ENCODE data around the gene GATA2. TPM values are rescaled to one million over a fixed set of nuclear protein-coding genes. Genes with fewer than 3 reads are reported as not detected.

Gene GATA2
- total RNA-seq, 1 experiment from 2014 or later: 18.6 TPM

DNA sequence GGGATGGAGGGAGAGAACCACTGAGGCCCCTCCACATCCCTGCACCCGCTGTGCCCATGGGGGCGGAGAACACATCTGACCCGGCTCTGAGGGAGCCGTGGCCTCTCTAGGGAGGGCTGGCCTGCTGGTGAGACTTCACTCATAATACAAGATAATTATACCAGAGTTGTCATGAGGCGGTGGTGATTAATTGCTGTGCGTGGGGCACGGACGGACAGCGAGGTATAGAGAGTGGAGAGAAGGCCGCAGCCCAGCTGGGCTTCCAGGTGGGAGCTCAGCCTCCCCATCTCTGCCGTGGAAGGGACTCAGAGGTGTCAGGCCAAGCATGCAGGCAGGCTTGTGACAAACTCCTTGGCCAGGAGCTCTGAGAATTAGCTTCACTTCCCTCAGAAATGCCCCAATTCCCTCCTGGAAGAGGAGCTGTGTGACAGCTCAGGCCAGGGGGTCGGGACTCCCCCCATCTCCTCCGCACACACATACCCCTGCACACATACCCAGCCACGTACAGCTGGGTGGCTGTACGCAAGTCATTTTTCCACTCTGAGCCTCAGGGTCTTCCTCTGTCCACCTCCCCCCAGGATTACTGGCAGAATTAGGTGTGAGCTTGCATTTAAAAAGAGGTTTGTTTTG is 6.0 kb upstream of the GATA2 start (continued):
- TF ChIP-seq CTCF (IDR thresholded peaks at IDR 0.05 in 2 of 3, conservative IDR thresholded peaks at IDR 0.05 in 1 of 3; ENCODE audit: borderline replicate concordance in 1 of 3, insufficient read depth in 1 of 3, low read depth in 2 of 3, low read length in 2 of 3): no peak

- H3K27ac ChIP-seq (ENCODE audit: low read depth, low read length): no peak overlapping the region
- intact Hi-C loops (cut with micrococcal nuclease): loop anchor here (5.0 kb wide), 1 partner anchor 271 kb away; no protein-coding TSS in a partner anchor
- BruUV-seq (replicated peaks): no TSS peak
- RAD21 ChIA-PET (ENCODE audit: low non-redundant PET in 1 of 2, low total read pairs in 2 of 2, uncharacterized antibody in 2 of 2, unreplicated experiment in 2 of 2): no interaction called here
- TF ChIP-seq POLR2A (IDR thresholded peaks at IDR 0.05; ENCODE audit: borderline replicate concordance, extremely low read depth, insufficient read depth, insufficient read length) (no peak), ZNF274 (IDR thresholded peaks at IDR 0.05; ENCODE audit: low read depth, low read length) (no peak), EZH2phosphoT487 (IDR thresholded peaks at IDR 0.05; ENCODE audit: borderline replicate concordance) (no peak), TCF7L2 (IDR thresholded peaks at IDR 0.05; ENCODE audit: borderline replicate concordance, extremely low read depth, insufficient read depth, insufficient read length) (no peak), REST (IDR thresholded peaks at IDR 0.05; ENCODE audit: low read depth) (no peak), EZH2 (IDR thresholded peaks at IDR 0.05) (no peak), SP1 (IDR thresholded peaks at IDR 0.05; ENCODE audit: low read depth) (no peak), MAX (IDR thresholded peaks at IDR 0.05) (no peak), JUND (IDR thresholded peaks at IDR 0.05) (no peak), ATF3 (IDR thresholded peaks at IDR 0.05) (no peak), YY1 (IDR thresholded peaks at IDR 0.05; ENCODE audit: extremely low read depth, insufficient replicate concordance, low read depth, low read length) (no peak), RAD21 (IDR thresholded peaks at IDR 0.05; ENCODE audit: low read depth) (no peak), SRF (IDR thresholded peaks at IDR 0.05; ENCODE audit: low read depth) (no peak), ELF1 (IDR thresholded peaks at IDR 0.05; ENCODE audit: borderline replicate concordance, low read depth) (no peak), EGR1 (IDR thresholded peaks at IDR 0.05; ENCODE audit: low read depth) (no peak), FOSL1 (IDR thresholded peaks at IDR 0.05; ENCODE audit: low read depth) (no peak), POLR2AphosphoS5 (IDR thresholded peaks at IDR 0.05; ENCODE audit: low read depth, low read length) (no peak), CBX3 (IDR thresholded peaks at IDR 0.05; ENCODE audit: low read depth) (no peak)
- no peak overlapping the region for H3K9ac ChIP-seq (ENCODE audit: low read length)
- no peaks in the 10 kb centered on the region for H3K9me3 ChIP-seq (ENCODE audit: control insufficient read depth in 1 of 2, insufficient read depth in 1 of 2, low read depth in 1 of 2, low read length in 2 of 2)
- no peaks in the 10 kb centered on the region for H3K27me3 ChIP-seq (ENCODE audit: insufficient read depth, low read length)
- no peaks in the 10 kb centered on the region for H3K9me2 ChIP-seq (ENCODE audit: insufficient read depth)
- CTCF ChIA-PET: no interaction called here
- no peak for ATAC-seq
- H3K4me2 ChIP-seq (ENCODE audit: low read length): no peak overlapping the region
- peaks cover 7% of the 10 kb centered on the region; the same call in 1 of the 2 replicates for H3K79me2 ChIP-seq (ENCODE audit: insufficient read depth, low read length)
- DNase-seq (ENCODE audit: low read depth, low spot score): no peak
- H3K4me1 ChIP-seq (ENCODE audit: control insufficient read depth in 1 of 2, insufficient read depth in 2 of 2, low read length in 2 of 2): peaks cover 0 to 6% of the 10 kb centered on the region in 2 experiments; a peak in 2 of 4 replicates
- no peaks in the 10 kb centered on the region for H4K20me1 ChIP-seq (ENCODE audit: insufficient read depth)
- no peaks in the 10 kb centered on the region; a peak in 1 of 4 replicates for H3K36me3 ChIP-seq (ENCODE audit: control insufficient read depth in 1 of 2, insufficient read depth in 2 of 2, low read length in 2 of 2)
- POLR2A ChIA-PET: no interaction called here
- H3K4me3 ChIP-seq (replicated peaks in 1 of 2; ENCODE audit: low read depth in 1 of 2, low read length in 2 of 2): no peak overlapping the region
- H2AFZ ChIP-seq (ENCODE audit: low read depth, low read length, poor library complexity, severe bottlenecking): no peak overlapping the region
Measured at GRCh38 chr3:128498127-128498626, 5.2 kb upstream of the GATA2 start.
